ENCODE results near the gene SDC3.
"Not testable (repeated sequence)": the region's sequence is repeated elsewhere in the genome, so short reads cannot be mapped to it uniquely, and the experiment has no call there.

SDC3 gene, protein sequence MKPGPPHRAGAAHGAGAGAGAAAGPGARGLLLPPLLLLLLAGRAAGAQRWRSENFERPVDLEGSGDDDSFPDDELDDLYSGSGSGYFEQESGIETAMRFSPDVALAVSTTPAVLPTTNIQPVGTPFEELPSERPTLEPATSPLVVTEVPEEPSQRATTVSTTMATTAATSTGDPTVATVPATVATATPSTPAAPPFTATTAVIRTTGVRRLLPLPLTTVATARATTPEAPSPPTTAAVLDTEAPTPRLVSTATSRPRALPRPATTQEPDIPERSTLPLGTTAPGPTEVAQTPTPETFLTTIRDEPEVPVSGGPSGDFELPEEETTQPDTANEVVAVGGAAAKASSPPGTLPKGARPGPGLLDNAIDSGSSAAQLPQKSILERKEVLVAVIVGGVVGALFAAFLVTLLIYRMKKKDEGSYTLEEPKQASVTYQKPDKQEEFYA

DNA sequence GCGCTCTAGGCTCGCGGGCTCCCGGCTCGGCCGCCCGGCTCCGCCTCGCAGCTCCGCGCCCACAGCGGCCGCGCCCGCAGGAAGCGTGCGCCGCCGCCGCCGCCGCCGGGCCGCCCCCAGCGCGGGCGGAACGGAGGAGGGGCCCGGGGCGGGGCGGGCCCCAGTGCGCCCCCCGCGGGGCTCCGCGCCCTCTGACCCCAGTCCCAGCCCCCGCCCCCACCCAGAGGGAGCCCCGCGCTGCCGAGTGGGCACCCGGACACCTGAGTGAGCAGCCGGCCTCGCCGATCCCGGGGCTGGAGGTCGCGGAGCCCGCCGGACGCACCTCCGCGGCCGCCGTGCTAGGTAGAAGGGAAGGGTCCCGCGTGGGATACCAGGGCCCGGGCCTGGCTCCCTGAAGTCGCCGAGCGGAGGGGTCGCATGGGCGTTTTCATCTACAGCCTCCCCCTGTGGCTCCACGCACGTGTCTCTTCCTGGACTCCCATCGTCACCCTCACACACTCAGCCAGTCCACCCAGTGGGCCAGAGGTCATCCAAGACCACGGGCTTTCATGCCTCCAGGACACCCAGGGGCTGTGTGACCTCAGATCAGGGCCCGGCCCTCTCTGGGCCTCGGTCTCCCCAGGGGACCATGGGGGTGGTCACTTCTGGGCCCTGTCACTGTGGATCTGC, at the start of gene SDC3:
Gene SDC3 (minus strand): TSS at position 63 of the 669 bp plus-strand sequence. CDS start 172 bp downstream, outside the sequence.
- no peak for DNase-seq
- in situ Hi-C loops (cut with MboI; ENCODE audit: low pct_unique_long_range_greater_than_20kb, low sequenced_read_pairs) = no loop called here

DNA sequence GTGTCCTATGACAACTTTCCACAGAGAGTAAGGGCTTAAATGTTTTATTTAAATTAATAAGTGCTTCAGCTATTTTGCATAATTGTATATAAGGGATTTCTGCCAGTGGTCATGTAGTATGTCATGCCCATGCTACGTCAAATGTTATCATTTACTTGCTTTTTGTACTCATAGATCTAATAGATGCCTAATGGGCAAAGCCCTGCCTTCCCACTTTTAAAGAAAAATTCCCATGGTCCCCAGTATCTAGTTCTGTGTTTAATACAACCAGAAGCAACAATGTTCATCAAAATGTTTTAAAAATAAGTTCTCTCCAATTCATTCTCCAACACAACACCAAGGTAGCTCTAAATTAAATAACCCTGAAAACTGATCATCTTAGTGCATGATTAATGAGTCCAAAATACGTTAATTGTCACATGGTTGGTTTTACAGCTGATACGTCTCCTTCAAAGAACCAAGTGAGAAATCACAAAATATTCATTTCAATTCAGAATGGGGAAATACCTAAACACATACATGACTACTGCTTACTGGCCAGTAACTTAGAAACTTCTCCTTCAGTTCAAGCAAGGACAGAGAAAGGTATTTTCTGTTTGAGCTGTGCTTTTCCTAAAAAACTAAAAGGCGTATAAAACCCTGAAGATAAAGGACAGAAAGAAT, 49.1 kb upstream of the SDC3 start:
- DNase-seq = no peak

DNA sequence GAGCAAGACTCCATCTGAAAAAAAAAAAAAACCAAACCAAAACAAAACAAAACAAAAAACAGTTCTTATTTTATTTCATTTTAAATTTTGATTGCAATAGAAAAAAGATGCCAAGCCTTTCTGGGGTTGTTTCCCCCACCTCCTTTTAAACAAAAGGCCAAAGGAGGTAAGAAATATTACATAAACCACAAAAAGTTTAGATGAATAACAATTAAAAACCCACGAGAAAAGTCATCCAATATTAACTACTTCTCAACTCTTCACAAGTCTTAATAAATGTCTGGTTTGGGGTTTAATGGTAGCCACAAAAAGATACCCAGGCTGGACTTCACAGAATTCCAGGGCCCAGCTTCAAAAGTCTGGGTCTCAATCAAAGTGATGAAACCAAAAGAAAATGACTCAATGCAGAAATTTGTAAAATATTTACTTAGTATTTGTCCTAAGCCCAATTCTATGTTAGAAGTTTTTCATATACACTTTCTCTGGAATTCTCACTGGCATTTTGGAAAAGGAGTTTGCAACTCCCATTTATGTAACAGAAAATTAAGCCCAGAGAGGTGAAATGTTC, 47.0 kb upstream of the SDC3 start:
- DNase-seq = no peak
- in situ Hi-C loops (cut with MboI; ENCODE audit: low pct_unique_long_range_greater_than_20kb, low sequenced_read_pairs) = no loop called here

More for the DNA sequence above, 49.1 kb upstream of the SDC3 start:
- in situ Hi-C loops (cut with MboI; ENCODE audit: low pct_unique_long_range_greater_than_20kb, low sequenced_read_pairs) = no loop called here

DNA sequence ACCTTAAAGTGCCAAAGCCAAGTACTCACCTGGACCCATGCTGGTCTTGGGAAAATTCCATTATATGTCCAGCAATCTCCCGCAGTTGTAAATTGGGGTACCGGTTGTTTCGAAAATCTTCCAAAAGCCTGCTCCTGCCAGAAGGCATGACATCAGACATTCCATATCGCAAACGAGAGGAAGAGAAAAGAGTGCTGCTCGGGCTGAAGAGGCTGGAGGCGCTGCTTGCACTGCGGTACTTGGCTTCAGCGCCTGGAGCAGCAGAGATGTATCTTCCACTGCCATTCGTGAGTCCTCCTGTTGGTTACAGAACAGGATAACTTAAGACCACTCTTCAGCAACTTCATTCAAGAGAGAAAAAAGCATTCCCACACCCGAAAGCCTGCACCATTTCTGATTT, 45.1 kb upstream of the SDC3 start:
- in situ Hi-C loops (cut with MboI; ENCODE audit: low pct_unique_long_range_greater_than_20kb, low sequenced_read_pairs) = no loop called here
- DNase-seq = no peak

DNA sequence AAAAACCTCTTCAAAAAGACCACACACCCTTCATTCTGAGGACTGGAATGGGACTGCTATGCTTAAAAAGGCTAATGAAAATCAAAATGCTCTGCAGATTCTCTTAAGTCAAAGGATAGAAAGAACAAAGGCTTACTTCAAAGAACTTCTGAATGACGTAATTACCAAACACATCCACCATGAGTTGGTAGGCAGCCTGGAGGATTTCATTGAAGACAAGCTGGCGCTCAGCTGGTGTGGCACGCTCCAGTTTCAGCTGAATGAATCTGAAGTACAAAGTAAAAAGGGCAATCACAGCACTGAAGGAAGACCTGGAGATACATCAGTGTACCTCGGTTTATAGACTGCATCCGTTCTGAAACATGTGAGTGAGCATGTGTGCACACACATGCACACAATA, 43.5 kb upstream of the SDC3 start:
- no peak for DNase-seq
- in situ Hi-C loops (cut with MboI; ENCODE audit: low pct_unique_long_range_greater_than_20kb, low sequenced_read_pairs) = no loop called here

DNA sequence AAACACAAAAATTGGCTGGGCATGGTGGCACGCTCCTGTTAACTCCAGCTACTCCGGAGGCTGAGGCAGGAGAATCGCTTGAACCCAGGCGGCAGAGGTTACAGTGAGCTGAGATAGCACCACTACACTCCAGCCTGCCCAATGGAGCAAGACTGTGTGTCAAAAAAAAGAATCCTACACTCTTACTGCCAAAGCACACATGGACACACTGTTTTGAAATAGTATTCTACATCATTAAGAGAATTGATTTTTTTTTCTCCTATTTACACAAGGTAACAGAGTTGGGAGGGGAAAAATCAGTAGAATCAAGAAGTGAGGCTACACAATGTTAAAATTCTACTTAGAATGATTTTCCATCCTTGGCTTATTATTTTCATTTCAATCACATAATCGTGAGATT, 42.1 kb upstream of the SDC3 start:
- no peak for DNase-seq
- in situ Hi-C loops (cut with MboI; ENCODE audit: low pct_unique_long_range_greater_than_20kb, low sequenced_read_pairs) = no loop called here

DNA sequence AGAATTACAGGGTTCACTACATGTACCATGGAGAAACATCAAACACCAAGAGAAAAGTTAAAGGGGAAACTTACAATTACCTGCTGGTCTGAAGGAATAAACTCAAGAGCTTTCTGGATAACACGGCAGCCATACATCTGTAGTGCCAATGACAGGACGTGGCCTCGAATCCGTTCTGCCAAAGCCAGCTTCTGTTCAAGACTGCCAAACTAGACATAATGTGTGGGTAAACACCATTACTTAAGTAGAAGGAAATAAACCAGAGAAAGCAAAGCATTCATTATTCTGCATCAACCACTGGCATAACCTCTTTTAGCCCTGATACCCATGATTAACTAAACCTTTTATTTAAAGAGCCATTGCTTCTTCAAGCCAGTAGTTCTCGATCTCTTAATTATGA, 41.5 kb upstream of the SDC3 start:
- DNase-seq = no peak
- in situ Hi-C loops (cut with MboI; ENCODE audit: low pct_unique_long_range_greater_than_20kb, low sequenced_read_pairs) = no loop called here

DNA sequence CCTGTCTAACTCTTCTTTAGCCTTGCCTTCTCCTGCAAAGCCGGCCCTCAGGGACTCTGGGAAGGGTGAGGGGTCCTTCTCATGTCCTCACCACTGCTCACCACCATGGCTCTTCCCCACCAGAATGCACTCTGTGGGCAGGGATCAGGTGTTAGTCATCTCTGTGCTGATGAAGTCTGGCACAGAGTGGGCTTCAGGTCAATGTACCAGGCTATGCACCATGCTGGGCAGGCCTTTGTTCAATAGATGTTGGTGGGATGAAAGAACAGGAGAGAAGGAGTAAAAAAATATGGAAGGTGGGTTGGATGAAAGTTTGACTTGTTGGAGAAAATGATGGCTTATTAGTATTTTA, 40.9 kb upstream of the SDC3 start:
- in situ Hi-C loops (cut with MboI; ENCODE audit: low pct_unique_long_range_greater_than_20kb, low sequenced_read_pairs); DNase-seq: not testable (repeated sequence)

DNA sequence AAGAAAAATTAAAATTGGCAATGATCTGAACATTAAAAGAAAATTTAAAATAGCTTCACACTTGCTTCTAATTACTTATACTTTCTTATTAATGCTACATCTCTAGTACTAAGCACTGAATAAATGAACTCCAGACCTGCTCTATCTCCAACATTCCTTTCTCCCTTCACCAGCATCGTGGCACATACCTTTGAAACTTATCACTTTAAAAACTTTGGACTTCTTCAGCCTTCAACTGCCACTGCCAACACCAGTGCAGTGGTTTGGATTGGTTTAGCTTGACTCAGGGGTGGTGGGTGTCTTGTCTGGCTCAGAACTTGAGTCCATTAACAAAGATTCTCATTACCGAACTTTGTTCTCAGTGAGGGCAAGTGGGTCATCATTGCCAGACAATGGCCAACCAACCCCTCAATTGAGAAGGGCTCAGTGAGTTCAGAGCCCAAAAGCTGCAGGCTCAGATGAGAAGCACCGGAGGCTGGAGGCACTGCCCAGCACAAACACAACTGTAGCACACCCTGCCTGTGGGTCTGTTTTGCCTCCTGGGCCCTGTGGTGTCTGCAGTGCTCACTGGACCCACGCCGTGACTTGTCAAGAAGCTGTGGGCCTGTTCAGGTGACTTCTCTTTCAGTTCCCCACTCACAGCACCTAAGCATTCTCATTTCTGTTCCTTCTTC, 40.4 kb upstream of the SDC3 start:
- in situ Hi-C loops (cut with MboI; ENCODE audit: low pct_unique_long_range_greater_than_20kb, low sequenced_read_pairs); DNase-seq: not testable (repeated sequence)

DNA sequence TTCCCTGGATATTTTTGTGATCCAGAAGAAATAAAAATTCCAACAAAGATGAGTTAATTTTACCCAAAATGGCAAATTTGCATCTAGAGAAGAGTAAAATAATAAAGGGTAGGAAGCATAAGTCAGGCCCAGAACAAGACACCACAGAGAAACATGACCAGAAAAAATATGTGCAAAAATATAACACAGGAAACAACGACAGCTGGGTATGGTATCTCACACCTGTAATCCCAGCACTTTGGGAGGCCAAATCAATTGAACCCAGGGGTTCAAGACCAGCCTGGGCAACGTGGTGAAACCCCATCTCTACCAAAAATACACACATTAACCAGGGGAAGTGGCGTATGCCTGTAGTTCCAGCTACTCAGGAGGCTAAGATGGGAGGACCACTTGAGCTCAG, 39.7 kb upstream of the SDC3 start:
- in situ Hi-C loops (cut with MboI; ENCODE audit: low pct_unique_long_range_greater_than_20kb, low sequenced_read_pairs) = no loop called here
- DNase-seq = no peak

DNA sequence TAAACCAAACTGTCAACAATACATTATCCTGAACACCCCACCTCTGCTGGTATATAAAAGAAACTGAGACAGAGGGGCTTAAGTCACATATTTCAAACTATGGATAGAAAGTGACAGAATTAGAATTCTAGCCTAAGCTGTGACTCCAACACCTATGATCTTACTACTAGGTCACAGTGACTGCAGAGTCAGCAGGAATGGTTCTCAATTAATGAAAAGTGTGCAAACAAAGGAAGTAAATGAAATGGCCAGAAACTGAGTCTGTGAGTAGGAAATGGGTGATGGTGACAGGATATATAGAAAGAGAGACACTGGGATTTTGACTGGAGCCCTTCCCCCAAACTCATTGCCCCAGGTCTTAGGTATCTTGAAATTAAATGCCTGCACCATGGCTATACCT, 38.7 kb upstream of the SDC3 start:
- no peak for DNase-seq
- in situ Hi-C loops (cut with MboI; ENCODE audit: low pct_unique_long_range_greater_than_20kb, low sequenced_read_pairs) = no loop called here

DNA sequence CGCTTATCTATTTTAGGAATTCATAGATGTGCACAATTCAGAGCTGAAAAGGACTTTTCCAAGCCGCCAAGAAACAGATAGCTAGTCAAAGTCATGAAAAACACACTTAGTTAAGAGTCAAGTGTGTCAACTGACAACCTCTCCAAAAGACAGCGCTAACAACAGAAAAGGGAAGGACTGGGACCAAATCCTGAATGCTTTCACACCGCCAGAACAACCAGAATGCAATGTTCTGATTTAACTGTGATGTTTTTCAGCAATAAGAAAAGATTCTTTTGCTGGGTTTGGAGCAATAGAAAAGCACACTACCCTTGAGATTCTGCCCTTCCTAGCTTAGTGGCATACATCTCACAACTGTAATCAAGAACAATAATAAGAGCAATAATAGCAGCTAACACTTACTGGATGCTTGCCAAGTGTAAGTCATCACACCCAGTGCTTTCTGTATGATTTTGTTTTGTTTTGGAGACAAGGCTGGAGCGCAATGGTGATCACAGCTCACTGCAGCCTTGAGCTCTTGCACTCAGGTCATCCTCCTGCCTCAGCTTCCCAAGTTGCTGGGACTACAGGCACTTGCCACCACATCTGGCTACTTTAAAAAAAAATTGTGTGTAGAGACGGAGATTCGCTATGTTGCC, 33.9 kb upstream of the SDC3 start:
- DNase-seq = no peak
- in situ Hi-C loops (cut with MboI; ENCODE audit: low pct_unique_long_range_greater_than_20kb, low sequenced_read_pairs) = no loop called here

DNA sequence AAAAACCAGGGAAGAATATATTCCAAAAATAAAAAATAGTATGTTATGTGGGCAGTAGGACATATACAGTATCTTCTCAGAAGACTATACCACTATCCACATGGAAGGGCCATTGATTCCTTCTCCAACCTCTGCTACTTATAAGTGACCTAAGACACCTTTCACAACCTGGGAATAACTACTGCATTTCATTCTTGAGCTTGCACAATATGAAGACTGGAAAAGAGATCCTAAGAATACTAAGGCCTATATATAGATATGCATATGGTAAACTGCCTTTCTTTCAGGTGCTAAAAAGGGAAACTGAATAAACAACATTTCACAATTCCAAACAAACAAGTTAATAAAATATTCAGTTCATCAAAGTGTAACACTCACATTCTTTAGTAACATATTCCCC, 32.0 kb upstream of the SDC3 start:
- in situ Hi-C loops (cut with MboI; ENCODE audit: low pct_unique_long_range_greater_than_20kb, low sequenced_read_pairs) = no loop called here
- DNase-seq = no peak

DNA sequence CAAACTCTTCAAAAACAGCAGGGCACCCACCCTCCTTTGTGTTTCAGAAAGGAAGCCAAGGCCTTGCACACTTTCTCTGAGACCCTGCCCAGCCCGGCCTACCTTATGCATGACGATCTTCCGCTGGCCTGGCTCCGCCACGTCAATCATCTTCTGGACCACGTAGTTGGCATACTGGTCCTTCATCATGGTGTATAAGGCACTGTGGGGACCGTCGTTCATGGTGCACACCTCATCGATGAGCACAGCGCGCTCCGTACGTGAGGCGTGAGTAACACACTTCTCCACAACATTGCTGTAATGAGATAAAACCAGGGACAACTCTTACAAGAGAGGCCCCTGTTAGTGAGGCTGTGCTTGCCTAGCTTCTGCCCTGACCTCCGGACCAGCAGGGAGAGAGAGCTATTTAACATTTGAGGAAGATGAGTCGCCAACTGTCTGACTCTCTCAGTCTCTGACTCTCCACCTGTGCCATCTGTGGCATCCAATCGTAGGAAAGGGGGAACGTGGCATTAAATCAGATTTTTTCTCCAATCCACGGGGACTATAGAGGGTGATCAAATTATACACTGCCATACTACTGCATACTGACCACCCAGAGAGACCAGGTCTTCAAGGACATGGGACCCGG, 28.1 kb upstream of the SDC3 start:
- no peak for DNase-seq
- in situ Hi-C loops (cut with MboI; ENCODE audit: low pct_unique_long_range_greater_than_20kb, low sequenced_read_pairs) = no loop called here

DNA sequence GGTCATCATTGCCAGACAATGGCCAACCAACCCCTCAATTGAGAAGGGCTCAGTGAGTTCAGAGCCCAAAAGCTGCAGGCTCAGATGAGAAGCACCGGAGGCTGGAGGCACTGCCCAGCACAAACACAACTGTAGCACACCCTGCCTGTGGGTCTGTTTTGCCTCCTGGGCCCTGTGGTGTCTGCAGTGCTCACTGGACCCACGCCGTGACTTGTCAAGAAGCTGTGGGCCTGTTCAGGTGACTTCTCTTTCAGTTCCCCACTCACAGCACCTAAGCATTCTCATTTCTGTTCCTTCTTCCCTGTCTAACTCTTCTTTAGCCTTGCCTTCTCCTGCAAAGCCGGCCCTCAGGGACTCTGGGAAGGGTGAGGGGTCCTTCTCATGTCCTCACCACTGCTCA, 27.2 kb upstream of the SDC3 start:
- in situ Hi-C loops (cut with MboI; ENCODE audit: low pct_unique_long_range_greater_than_20kb, low sequenced_read_pairs); DNase-seq: not testable (repeated sequence)

DNA sequence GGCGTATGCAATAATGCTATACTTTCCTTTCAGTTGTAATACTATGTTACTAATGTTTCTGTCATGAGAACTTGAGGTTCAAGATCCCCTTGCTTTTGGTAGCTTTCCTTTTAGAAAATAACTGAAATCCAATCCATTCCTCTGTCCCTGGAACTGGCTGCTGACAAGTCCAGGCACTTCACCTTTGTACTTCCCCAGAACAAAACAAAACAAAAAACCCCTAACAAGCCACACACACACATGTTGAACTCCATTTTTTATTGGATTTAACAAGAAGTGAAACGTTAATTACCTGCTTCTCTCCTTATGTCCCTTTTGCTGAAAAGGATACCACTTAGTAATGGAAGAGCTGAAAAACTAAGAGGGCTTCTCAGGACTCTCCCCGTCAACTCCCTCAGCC, 26.1 kb upstream of the SDC3 start:
- DNase-seq = no peak

DNA sequence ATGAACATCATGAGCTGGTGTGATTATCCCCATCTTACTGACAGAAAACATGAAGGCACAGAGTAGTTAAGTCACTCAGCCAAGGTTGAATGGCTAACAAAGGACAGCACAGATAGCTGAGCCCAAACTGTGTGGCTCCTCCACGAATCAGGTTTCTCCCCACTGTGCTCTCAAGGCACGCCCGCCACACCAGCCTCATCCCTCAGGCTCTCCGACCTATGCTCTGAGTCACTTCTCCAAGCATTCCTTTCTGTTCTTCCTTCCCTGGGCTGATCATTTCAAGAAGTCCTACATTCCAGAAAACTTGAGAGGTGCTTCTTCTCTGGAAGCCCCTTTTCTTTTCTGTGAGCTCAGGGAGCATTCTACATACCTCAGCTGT, 25.3 kb upstream of the SDC3 start:
- in situ Hi-C loops (cut with MboI; ENCODE audit: low pct_unique_long_range_greater_than_20kb, low sequenced_read_pairs) = no loop called here

More for the DNA sequence above, 26.1 kb upstream of the SDC3 start:
- in situ Hi-C loops (cut with MboI; ENCODE audit: low pct_unique_long_range_greater_than_20kb, low sequenced_read_pairs) = no loop called here

DNA sequence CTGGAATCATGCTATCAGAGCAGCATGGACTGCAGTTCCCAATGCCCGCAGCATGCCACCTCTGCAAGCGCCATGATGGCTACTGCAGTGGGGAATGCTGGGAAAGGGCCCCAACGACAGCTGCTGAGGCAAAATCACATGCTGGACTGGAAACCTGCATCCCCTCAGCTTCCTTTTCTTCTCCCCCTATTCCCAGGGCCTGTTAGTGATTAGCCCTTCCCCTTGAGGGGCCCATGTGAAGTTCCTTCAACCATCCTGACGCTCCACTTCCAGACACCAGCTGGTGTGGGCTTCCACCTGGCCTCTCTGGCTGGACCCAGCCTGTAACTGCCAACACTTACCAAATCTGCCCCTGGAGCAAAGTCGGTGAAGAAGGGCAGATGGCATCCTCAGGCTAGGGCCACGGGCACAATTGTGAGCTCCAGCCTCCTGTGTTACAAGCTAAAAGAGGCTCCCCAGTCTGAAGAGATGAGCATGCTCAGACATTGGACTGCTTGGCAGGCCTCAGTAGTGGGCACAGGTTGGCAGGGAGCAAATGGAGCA, 22.1 kb upstream of the SDC3 start:
- DNase-seq = no peak
- in situ Hi-C loops (cut with MboI; ENCODE audit: low pct_unique_long_range_greater_than_20kb, low sequenced_read_pairs) = no loop called here

More for the DNA sequence above, 25.3 kb upstream of the SDC3 start:
- DNase-seq = no peak
